Gastrocnemius medialis (tissue), 4 donors: Measurements from ENCODE around the gene ARMC3. TPM values are rescaled to one million over a fixed set of nuclear protein-coding genes. Genes with fewer than 3 reads are reported as not detected.
"Not testable (repeated sequence)": the region's sequence is repeated elsewhere in the genome, so short reads cannot be mapped to it uniquely, and the experiment has no call there.

Source experiments
- ATAC-seq, 2 donors: fragments of 150-250 bp; one replicate each; pipeline ENCODE4 v1.9.1; 2016
- DNase-seq, 2 donors: peaks; one replicate each; pipeline ENCODE4 v3.0.0-alpha.2; 2019
- H3K27ac ChIP-seq, 4 donors: fragments of 200-600 bp; sonication (generic); 1 replicate in 1 of 4; 2 replicates in 3 of 4; pipeline ENCODE4 v1.5.1; 2016 to 2018; ENCODE audit warnings: mild to moderate bottlenecking in 2 of 4, moderate library complexity in 1 of 4
- H3K27me3 ChIP-seq, 3 donors: fragments of 200-600 bp; sonication (generic) in 2 of 3; 1 replicate in 1 of 3; 2 replicates in 2 of 3; pipeline versions ENCODE4 v1.5.1 to v1.6.0; 2016 to 2019; ENCODE audit warnings: mild to moderate bottlenecking in 1 of 3, moderate library complexity in 1 of 3
- H3K36me3 ChIP-seq, 2 donors: fragments of 200-600 bp; sonication (generic) in 1 of 2; one replicate each; pipeline ENCODE4 v1.5.1; 2017 to 2018
- H3K4me1 ChIP-seq, 2 donors: fragments of 200-600 bp; sonication (generic) in 1 of 2; one replicate each; pipeline ENCODE4 v1.5.1; 2016 to 2017; ENCODE audit warnings: mild to moderate bottlenecking in 2 of 2
- H3K4me3 ChIP-seq, 4 donors: fragments of 200-600 bp; sonication (generic) in 3 of 4; 1 replicate in 1 of 4; 2 replicates in 3 of 4; pipeline ENCODE4 v1.5.1; 2016 to 2019; ENCODE audit warnings: mild to moderate bottlenecking in 2 of 4
- H3K9me3 ChIP-seq, 3 donors: fragments of 200-600 bp; sonication (generic) in 2 of 3; 1 replicate in 1 of 3; 2 replicates in 2 of 3; pipeline ENCODE4 v1.5.1; 2016 to 2019
- POLR2A ChIP-seq, 2 donors: fragments of 450-650 bp; IDR thresholded peaks; one replicate each; pipeline ENCODE4 v1.6.1; 2017; ENCODE audit warnings: antibody characterized with exemption in 2 of 2, mild to moderate bottlenecking in 2 of 2, moderate library complexity in 2 of 2
- in situ Hi-C, 4 donors: fragments of 200-750 bp; cut with MboI; loops; one replicate each; pipeline versions ENCODE4 v1.15.0 to v1.8.0; 2017; ENCODE audit warnings: low sequenced_read_pairs in 4 of 4
- intact Hi-C: fragments of 100-400 bp; cut with DNase I; formaldehyde crosslinking; loops from one replicate; pipeline ENCODE4 v1.15.1; 2023; ENCODE audit warnings: low total_unique reads
- total RNA-seq, 4 donors: library from RNA; depleted of rRNA; stranded (reverse); fragments of >200 nt; gene quantifications; one replicate each; pipeline versions ENCODE4 v1.1.0 to v1.2.3, GENCODE V29; 2016
- TF ChIP-seq, protein P1 (sequence below), 5 experiments: fragments of 450-650 bp in 3 of 5; fragments of 200-600 bp in 2 of 5; sonication (generic) in 2 of 5; IDR thresholded peaks in 4 of 5; conservative IDR thresholded peaks in 1 of 5; 1 replicate in 4 of 5; 2 replicates in 1 of 5; pipeline ENCODE4 v1.5.1; 2016 to 2019; ENCODE audit warnings: antibody characterized with exemption in 5 of 5, mild to moderate bottlenecking in 3 of 5, moderate library complexity in 3 of 5

Gene ARMC3
- total RNA-seq, 4 donors from 2014 or later, result not detected

DNA sequence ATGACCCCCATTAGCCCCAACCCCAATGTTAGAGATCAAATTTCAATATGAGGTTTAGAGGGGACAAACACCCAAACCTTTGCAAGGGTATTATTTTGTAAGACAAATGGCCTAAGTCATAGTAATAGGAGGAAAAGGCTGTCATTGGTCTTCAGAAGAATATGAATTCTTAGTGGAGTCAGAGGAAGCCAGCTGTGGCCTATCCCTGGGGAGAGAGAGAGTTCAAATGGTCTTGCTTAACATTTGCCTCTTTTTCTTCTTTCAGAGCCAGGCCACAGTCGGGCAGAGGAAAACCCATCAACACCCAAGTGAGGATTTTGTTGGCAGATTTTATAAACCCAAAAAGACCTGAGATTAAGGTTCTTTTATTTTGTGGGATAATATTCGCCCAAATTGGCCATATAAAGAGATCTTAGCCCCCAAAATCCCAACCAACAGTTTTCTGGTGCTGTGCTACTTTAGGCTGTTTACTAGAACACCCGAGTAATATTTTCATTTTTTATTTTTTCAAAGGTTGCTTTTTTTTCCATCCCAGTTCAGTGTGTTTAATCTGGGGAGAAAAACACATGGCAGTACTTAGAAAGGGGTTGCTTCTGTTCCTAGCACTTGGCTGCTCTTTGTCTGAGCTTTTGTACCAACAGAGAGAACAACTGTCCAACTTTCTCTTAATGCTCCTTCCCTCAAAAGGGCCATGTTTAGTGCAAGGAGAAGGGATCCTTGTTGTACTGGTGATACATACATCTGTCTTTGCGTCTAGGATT, 26.8 kb upstream of the ARMC3 start:
- ATAC-seq (peak; percentile 63 to 68), DNase-seq (peak; percentile 32 to 58)
- H3K36me3 ChIP-seq, result no peaks in the 10 kb centered on the region
- no peaks in the 10 kb centered on the region for H3K9me3 ChIP-seq
- TF ChIP-seq, protein P1, sequence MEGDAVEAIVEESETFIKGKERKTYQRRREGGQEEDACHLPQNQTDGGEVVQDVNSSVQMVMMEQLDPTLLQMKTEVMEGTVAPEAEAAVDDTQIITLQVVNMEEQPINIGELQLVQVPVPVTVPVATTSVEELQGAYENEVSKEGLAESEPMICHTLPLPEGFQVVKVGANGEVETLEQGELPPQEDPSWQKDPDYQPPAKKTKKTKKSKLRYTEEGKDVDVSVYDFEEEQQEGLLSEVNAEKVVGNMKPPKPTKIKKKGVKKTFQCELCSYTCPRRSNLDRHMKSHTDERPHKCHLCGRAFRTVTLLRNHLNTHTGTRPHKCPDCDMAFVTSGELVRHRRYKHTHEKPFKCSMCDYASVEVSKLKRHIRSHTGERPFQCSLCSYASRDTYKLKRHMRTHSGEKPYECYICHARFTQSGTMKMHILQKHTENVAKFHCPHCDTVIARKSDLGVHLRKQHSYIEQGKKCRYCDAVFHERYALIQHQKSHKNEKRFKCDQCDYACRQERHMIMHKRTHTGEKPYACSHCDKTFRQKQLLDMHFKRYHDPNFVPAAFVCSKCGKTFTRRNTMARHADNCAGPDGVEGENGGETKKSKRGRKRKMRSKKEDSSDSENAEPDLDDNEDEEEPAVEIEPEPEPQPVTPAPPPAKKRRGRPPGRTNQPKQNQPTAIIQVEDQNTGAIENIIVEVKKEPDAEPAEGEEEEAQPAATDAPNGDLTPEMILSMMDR (IDR thresholded peaks at IDR 0.05 in 4 of 5, conservative IDR thresholded peaks at IDR 0.05 in 1 of 5), result no peak
- TF ChIP-seq POLR2A (IDR thresholded peaks at IDR 0.05), result no peak
- peak overlapping the region in 2 of 4 donors; percentile 14 to 21 for H3K27ac ChIP-seq
- no peaks in the 10 kb centered on the region for H3K27me3 ChIP-seq
- H3K4me1 ChIP-seq, result no peaks in the 10 kb centered on the region
- no peak overlapping the region for H3K4me3 ChIP-seq
- in situ Hi-C loops (no loop called here), intact Hi-C loops (no loop called here)

- H3K4me1 ChIP-seq, DNase-seq, H3K36me3 ChIP-seq, intact Hi-C loops, H3K4me3 ChIP-seq, in situ Hi-C loops, H3K27ac ChIP-seq, H3K27me3 ChIP-seq, ATAC-seq, H3K9me3 ChIP-seq: not testable (repeated sequence)
These were observed 25.7 kb upstream of the ARMC3 start for GRCh38 chr10:22902147-22902546.

GRCh38 chr10:22903694-22904093, 24.2 kb upstream of the ARMC3 start:
- Histone ChIP-seq H3K36me3 (no peaks in the 10 kb centered on the region), H3K27me3 (no peaks in the 10 kb centered on the region), H3K27ac (no peak overlapping the region), H3K9me3 (no peaks in the 10 kb centered on the region), H3K4me1 (no peaks in the 10 kb centered on the region), H3K4me3 (no peak overlapping the region)
- DNase-seq (no peak), ATAC-seq (no peak)
- intact Hi-C loops (no loop called here), in situ Hi-C loops (no loop called here)
- TF ChIP-seq POLR2A (IDR thresholded peaks at IDR 0.05), result no peak
- TF ChIP-seq, protein P1 (IDR thresholded peaks at IDR 0.05 in 4 of 5, conservative IDR thresholded peaks at IDR 0.05 in 1 of 5), result no peak

- in situ Hi-C loops (no loop called here), intact Hi-C loops (no loop called here)
- no peaks in the 10 kb centered on the region for H3K4me1 ChIP-seq
- no peaks in the 10 kb centered on the region for H3K27me3 ChIP-seq
- no peak overlapping the region for H3K4me3 ChIP-seq
- H3K9me3 ChIP-seq, result no peaks in the 10 kb centered on the region
- TF ChIP-seq, protein P1 (IDR thresholded peaks at IDR 0.05 in 4 of 5, conservative IDR thresholded peaks at IDR 0.05 in 1 of 5), result no peak
- no peak for TF ChIP-seq POLR2A (IDR thresholded peaks at IDR 0.05)
- H3K36me3 ChIP-seq, result no peaks in the 10 kb centered on the region
- DNase-seq (no peak), ATAC-seq (no peak)
- H3K27ac ChIP-seq, result no peak overlapping the region
These were observed 21.1 kb upstream of the ARMC3 start for GRCh38 chr10:22906767-22907166.

DNA sequence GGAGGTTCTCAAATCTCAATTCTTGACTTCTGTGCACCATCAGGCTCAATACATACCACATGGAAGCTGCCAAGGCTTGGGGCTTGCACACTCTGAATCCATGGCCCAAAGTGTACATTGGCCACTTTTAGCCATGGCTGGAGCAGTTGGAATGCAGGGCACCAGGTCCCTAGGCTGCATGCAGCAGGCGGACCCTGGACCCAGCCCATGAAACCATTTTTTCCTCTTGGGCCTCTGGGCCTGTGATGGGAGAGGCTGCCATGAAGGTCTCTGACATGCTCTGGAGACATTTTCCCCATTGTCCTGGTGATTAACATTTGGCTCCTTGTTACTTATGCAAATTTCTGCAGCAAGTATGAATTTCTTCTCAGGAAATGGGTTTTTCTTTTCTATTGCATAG, 19.0 kb upstream of the ARMC3 start:
- H3K36me3 ChIP-seq, result no peaks in the 10 kb centered on the region
- no peaks in the 10 kb centered on the region for H3K4me1 ChIP-seq
- H3K27ac ChIP-seq, result no peak overlapping the region
- ATAC-seq (no peak), DNase-seq (no peak)
- no peaks in the 10 kb centered on the region for H3K27me3 ChIP-seq
- intact Hi-C loops, result no loop called here
- in situ Hi-C loops, result no loop called here
- H3K4me3 ChIP-seq, result no peak overlapping the region
- H3K9me3 ChIP-seq, result no peaks in the 10 kb centered on the region
- TF ChIP-seq, protein P1 (IDR thresholded peaks at IDR 0.05 in 4 of 5, conservative IDR thresholded peaks at IDR 0.05 in 1 of 5), result no peak
- no peak for TF ChIP-seq POLR2A (IDR thresholded peaks at IDR 0.05)

- H3K4me3 ChIP-seq, H3K36me3 ChIP-seq, H3K9me3 ChIP-seq, H3K4me1 ChIP-seq, intact Hi-C loops, in situ Hi-C loops, H3K27me3 ChIP-seq, DNase-seq, H3K27ac ChIP-seq, ATAC-seq: not testable (repeated sequence)
These were observed 18.2 kb upstream of the ARMC3 start for GRCh38 chr10:22909673-22910072.
